ENCODE data around the gene BRD3OS.
"Not testable (repeated sequence)": the region's sequence is repeated elsewhere in the genome, so short reads cannot be mapped to it uniquely, and the experiment has no call there.

The BRD3OS gene

DNA sequence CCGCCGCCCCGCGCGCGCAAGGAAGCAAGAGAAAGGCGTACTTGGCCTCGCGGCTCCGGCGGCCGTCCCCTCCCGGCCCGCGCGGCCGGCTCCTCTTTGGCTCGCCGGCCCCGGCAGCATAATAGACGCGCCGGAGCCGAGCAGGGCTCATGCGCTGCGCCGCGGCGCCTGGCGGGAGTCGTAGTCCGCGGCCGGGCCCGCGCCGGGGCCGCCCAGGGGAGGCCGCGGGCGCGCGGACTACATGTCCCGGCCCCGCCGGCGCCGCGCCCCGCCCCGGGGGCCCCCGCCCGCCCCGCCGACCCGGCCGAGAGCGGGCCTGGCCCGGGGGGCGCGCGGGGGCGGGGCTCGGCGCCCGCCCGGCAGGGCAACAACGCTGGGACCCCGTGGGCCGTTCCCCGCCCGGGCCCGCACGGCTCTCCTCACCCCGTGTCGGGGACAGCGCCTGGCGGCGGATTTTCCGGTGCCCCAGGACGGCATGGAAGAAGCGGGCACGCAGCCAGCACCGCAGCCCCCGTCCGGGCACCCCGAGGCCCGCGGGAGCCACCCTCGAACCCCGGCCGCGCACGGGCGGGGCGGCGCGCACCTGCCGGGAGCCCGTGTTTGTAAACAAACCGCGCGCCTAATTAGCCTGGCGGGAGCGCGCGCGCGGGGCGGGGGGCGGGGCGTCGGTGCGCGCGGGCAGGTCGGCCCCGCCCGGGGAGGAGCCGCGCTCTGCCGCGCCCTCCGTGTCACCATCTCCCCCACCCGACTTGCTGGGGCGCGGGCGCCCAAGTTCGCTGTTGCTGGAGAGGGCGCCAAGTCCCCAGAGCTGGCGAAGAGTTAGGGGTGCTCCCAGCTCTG is 42.8 kb downstream of the BRD3OS start, which contains the start of gene BRD3:
Gene BRD3 (minus strand): TSS at position 123 of the 840 bp plus-strand sequence. CDS start 14,549 bp downstream, outside the sequence.
- peak; percentile 81 to 90 for DNase-seq (ENCODE audit: low read depth in 2 of 2)
- TF ChIP-seq CTCF (IDR thresholded peaks at IDR 0.05; ENCODE audit: low read depth, low read length), result no peak
- H3K4me3 ChIP-seq (replicated peaks in 1 of 2; ENCODE audit: low read depth in 2 of 2, low read length in 2 of 2), result peak within 1 kb of the TSS; percentile 76 to 88

DNA sequence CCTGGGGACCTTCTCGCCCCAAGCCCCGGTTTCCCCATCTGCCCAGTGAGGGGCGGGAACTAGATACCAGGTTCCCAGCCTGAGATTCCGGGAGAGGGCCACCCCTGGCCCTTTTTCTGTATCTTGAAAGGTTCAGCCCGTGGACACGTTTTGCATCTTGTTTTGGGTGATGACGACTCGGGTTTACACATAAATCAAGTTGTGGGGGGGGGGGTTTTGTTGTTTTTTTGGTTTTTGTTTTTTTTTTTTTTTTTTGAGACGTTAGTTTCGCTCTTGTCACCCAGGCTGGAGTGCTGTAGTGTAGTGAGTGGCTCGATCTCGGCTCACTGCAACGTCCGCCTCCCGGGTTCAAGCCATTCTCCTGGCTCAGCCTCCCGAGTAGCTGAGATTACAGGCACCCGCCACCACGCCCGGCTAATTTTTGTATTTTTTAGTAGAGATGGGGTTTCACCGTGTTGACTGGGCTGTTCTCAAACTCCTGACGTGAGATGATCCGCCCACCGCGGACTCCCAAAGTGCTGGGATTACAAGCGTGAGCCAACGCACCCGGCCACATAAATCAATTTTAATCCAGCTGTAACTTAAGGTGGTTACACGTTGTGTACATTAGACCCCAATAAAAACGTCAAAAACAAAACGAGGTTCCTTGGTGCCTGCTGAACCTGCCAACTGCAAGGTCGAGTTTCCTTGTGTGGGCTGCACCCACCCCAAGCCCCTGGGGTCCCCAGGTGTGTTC is 43.6 kb downstream of the BRD3OS start:
- no peak for DNase-seq (ENCODE audit: low read depth in 2 of 2)
- no peak for TF ChIP-seq CTCF (IDR thresholded peaks at IDR 0.05; ENCODE audit: low read depth, low read length)
- peak overlapping the region; percentile 60 for H3K4me3 ChIP-seq (replicated peaks in 1 of 2; ENCODE audit: low read depth in 2 of 2, low read length in 2 of 2)

GRCh38 chr9:134069480-134070399 is 44.5 kb downstream of the BRD3OS start:
- no peak for TF ChIP-seq CTCF (IDR thresholded peaks at IDR 0.05; ENCODE audit: low read depth, low read length)
- no peak overlapping the region for H3K4me3 ChIP-seq (replicated peaks in 1 of 2; ENCODE audit: low read depth in 2 of 2, low read length in 2 of 2)
- DNase-seq (ENCODE audit: low read depth in 2 of 2), result no peak

GRCh38 chr9:134071149-134071548 is 45.9 kb downstream of the BRD3OS start:
- TF ChIP-seq CTCF (IDR thresholded peaks at IDR 0.05; ENCODE audit: low read depth, low read length), result no peak
- no peak overlapping the region for H3K4me3 ChIP-seq (replicated peaks in 1 of 2; ENCODE audit: low read depth in 2 of 2, low read length in 2 of 2)
- DNase-seq (ENCODE audit: low read depth in 2 of 2), result no peak

- DNase-seq (ENCODE audit: low read depth in 2 of 2); H3K4me3 ChIP-seq (replicated peaks in 1 of 2; ENCODE audit: low read depth in 2 of 2, low read length in 2 of 2): not testable (repeated sequence)
These were observed 47.4 kb downstream of the BRD3OS start for GRCh38 chr9:134072683-134073082.

DNA sequence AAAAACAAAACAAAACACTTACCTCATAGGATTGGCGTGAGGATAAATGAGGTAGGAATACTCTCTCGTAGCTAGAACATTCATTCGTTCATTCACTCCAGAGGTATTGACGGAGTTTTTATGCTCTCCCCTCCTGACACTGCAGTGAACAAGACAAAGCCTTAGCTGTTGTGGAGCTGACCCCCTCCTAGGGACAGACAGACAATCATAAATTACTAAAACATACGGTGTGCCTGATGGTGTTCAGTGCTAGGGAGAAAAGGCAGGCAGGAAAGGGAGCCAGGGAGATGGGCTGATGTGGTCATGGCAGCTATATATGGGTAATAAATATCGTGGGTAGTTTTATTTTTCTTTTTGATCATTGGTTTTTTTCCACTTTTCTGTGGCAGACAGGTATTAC is 48.2 kb downstream of the BRD3OS start:
- no peak overlapping the region for H3K4me3 ChIP-seq (replicated peaks in 1 of 2; ENCODE audit: low read depth in 2 of 2, low read length in 2 of 2)
- DNase-seq (ENCODE audit: low read depth in 2 of 2), result no peak
- TF ChIP-seq CTCF (IDR thresholded peaks at IDR 0.05; ENCODE audit: low read depth, low read length), result no peak

- not testable (repeated sequence) for H3K4me3 ChIP-seq (replicated peaks in 1 of 2; ENCODE audit: low read depth in 2 of 2, low read length in 2 of 2); DNase-seq (ENCODE audit: low read depth in 2 of 2)
These were observed 50.4 kb downstream of the BRD3OS start for GRCh38 chr9:134075689-134076088.

Data from cardiac fibroblast (primary cell).